ENCODE results near the gene KASH5. TPM values are rescaled to one million over a fixed set of nuclear protein-coding genes. Genes with fewer than 3 reads are reported as not detected.
A peak's percentile ranks its signal among the peaks of the same experiment; 100 is the strongest.

KASH5 gene
- total and polyA plus RNA-seq, 2 experiments from 2014 or later = 0.44 TPM; not detected in 1

- ATAC-seq (peak; percentile 82), DNase-seq (ENCODE audit: low spot score) (peak; percentile 97)
- Histone ChIP-seq H2AFZ (no peak overlapping the region), H3K36me3 (ENCODE audit: insufficient read depth) (peaks cover 23% of the 10 kb centered on the region), H3K4me2 (peak overlapping the region; percentile 90), H3K4me1 (ENCODE audit: insufficient read depth) (peaks cover 15% of the 10 kb centered on the region), H4K20me1 (replicated peaks; ENCODE audit: insufficient read depth) (peaks cover 8% of the 10 kb centered on the region; the same call in 1 of the 2 replicates), H3K27me3 (ENCODE audit: insufficient read depth) (peaks cover 24% of the 10 kb centered on the region), H3K79me2 (replicated peaks; ENCODE audit: insufficient read depth) (no peaks in the 10 kb centered on the region), H3F3A (replicated peaks; ENCODE audit: low read depth) (peaks cover 12% of the 10 kb centered on the region; the same call in 1 of the 2 replicates), H3K4me3 (peak overlapping the region; percentile 57), H3K9me2 (ENCODE audit: insufficient read depth) (no peaks in the 10 kb centered on the region), H3K27ac (ENCODE audit: low read depth) (peak overlapping the region; percentile 81)
- Mint-ChIP-seq H3K36me3 (ENCODE audit: low read depth) (peaks cover 47% of the 10 kb centered on the region), H3K27me3 (ENCODE audit: insufficient read depth, low read depth, poor library complexity) (peaks cover 31% of the 10 kb centered on the region), H3K27ac (peak overlapping the region; percentile 95), H3K9me3 (no peaks in the 10 kb centered on the region; the same call in 1 of the 3 replicates), H3K4me3 (peak overlapping the region; percentile 73), H3K4me1 (peaks cover 24% of the 10 kb centered on the region)
- TF ChIP-seq REST (IDR thresholded peaks at IDR 0.05; ENCODE audit: unreplicated experiment) = no peak
- no peak for TF ChIP-seq EZH2phosphoT487 (IDR thresholded peaks at IDR 0.05; ENCODE audit: unreplicated experiment)
- TF ChIP-seq ZNF114 (CRISPR knock-in tag; IDR thresholded peaks at IDR 0.05) = no peak
- TF ChIP-seq CTCF (conservative IDR thresholded peaks at IDR 0.05; ENCODE audit: low read depth in 2 of 2) = no peak
- no peak for TF ChIP-seq JUNB (IDR thresholded peaks at IDR 0.05; ENCODE audit: unreplicated experiment)
- TF ChIP-seq ZNF331 (CRISPR knock-in tag; IDR thresholded peaks at IDR 0.05; ENCODE audit: low read depth) = no peak
- no peak for TF ChIP-seq ZNF462 (CRISPR knock-in tag; IDR thresholded peaks at IDR 0.05)
- TF ChIP-seq POLR2AphosphoS5 (IDR thresholded peaks at IDR 0.05; ENCODE audit: low read depth) = peak; percentile 54
- TF ChIP-seq CREB1 (CRISPR knock-in tag; IDR thresholded peaks at IDR 0.05; ENCODE audit: low read depth) = peak; percentile 66; the same call in 1 of the 2 replicates
- TF ChIP-seq EZH2 (IDR thresholded peaks at IDR 0.05; ENCODE audit: low read depth, unreplicated experiment) = no peak
- TF ChIP-seq STAT1 (IDR thresholded peaks at IDR 0.05; ENCODE audit: unreplicated experiment) = no peak
- TF ChIP-seq NANOG (IDR thresholded peaks at IDR 0.05; ENCODE audit: borderline replicate concordance) = no peak
- TF ChIP-seq ETS1 (IDR thresholded peaks at IDR 0.05) = peak; percentile 39
Measured at GRCh38 chr19:49339301-49340068, 48.6 kb upstream of the KASH5 start.

All from GM23338 (cell line).